ENCODE measurements around the gene ZNF780A.
"Not testable (repeated sequence)": the region's sequence is repeated elsewhere in the genome, so short reads cannot be mapped to it uniquely, and the experiment has no call there.

ZNF780A gene

GRCh38 chr19:40119380-40119779, 28.6 kb upstream of the ZNF780A start:
- no peak for ATAC-seq

GRCh38 chr19:40118638-40119037, 27.9 kb upstream of the ZNF780A start:
- ATAC-seq, result not testable (repeated sequence)

More at GRCh38 chr19:40119380-40119779, 28.6 kb upstream of the ZNF780A start:
- TF ChIP-seq PATZ1 (CRISPR knock-in tag; IDR thresholded peaks at IDR 0.05; ENCODE audit: borderline replicate concordance), result no peak
- TF ChIP-seq TSHZ2 (CRISPR knock-in tag; IDR thresholded peaks at IDR 0.05), result no peak
- no peak for TF ChIP-seq ZNF70 (CRISPR knock-in tag; IDR thresholded peaks at IDR 0.05)

- no peak for ATAC-seq
- TF ChIP-seq OSR1 (CRISPR knock-in tag; IDR thresholded peaks at IDR 0.05), result no peak
- TF ChIP-seq POU6F1 (CRISPR knock-in tag; IDR thresholded peaks at IDR 0.05; ENCODE audit: borderline replicate concordance, low read depth), result no peak
- no peak for TF ChIP-seq TCF4 (CRISPR knock-in tag; IDR thresholded peaks at IDR 0.05; ENCODE audit: borderline replicate concordance)
- TF ChIP-seq BACH2 (CRISPR knock-in tag; IDR thresholded peaks at IDR 0.05; ENCODE audit: borderline replicate concordance), result no peak
- no peak for TF ChIP-seq ISL1 (CRISPR knock-in tag; IDR thresholded peaks at IDR 0.05)
- TF ChIP-seq ZNF70 (CRISPR knock-in tag; IDR thresholded peaks at IDR 0.05), result no peak
- no peak for TF ChIP-seq RARB (CRISPR knock-in tag; IDR thresholded peaks at IDR 0.05)
- TF ChIP-seq ZNF8 (CRISPR knock-in tag; IDR thresholded peaks at IDR 0.05), result no peak
- TF ChIP-seq ARNTL (CRISPR knock-in tag; IDR thresholded peaks at IDR 0.05; ENCODE audit: borderline replicate concordance, low read depth), result no peak
- TF ChIP-seq TSHZ2 (CRISPR knock-in tag; IDR thresholded peaks at IDR 0.05), result no peak
Observed at GRCh38 chr19:40116075-40116474, 25.3 kb upstream of the ZNF780A start.

GRCh38 chr19:40114119-40114518, 23.4 kb upstream of the ZNF780A start:
- not testable (repeated sequence) for ATAC-seq

GRCh38 chr19:40112271-40112670, 21.5 kb upstream of the ZNF780A start:
- not testable (repeated sequence) for ATAC-seq

GRCh38 chr19:40110570-40110969, 19.8 kb upstream of the ZNF780A start:
- TF ChIP-seq TCF4 (CRISPR knock-in tag; IDR thresholded peaks at IDR 0.05; ENCODE audit: borderline replicate concordance) (no peak), ZFP3 (CRISPR knock-in tag; IDR thresholded peaks at IDR 0.05) (no peak), TOX (CRISPR knock-in tag; IDR thresholded peaks at IDR 0.05; ENCODE audit: borderline replicate concordance) (no peak), ZFP30 (CRISPR knock-in tag; IDR thresholded peaks at IDR 0.05) (no peak)
- no peak for ATAC-seq

All from SK-N-SH treated with all-trans-retinoic acid at 6 μM for 48 hours (cell line).